GM12873 (cell line): ENCODE data around the gene SH3PXD2A.

ENCODE experiments used
- CTCF ChIP-seq: IDR thresholded peaks from 2 replicates; pipeline ENCODE4 v1.5.1; 2012; ENCODE audit warnings: low read depth, mild to moderate bottlenecking, moderate library complexity, low read length, control low read depth; ENCODE audit not compliant: insufficient read depth; ENCODE audit errors: missing control alignments

SH3PXD2A gene

GRCh38 chr10:103726637-103727036 is 128.7 kb downstream of the SH3PXD2A start:
- no peak for TF ChIP-seq CTCF

GRCh38 chr10:103725242-103725641 is 130.1 kb downstream of the SH3PXD2A start:
- no peak for TF ChIP-seq CTCF

- no peak for TF ChIP-seq CTCF
Measured at GRCh38 chr10:103724771-103725170, 130.6 kb downstream of the SH3PXD2A start.

- no peak for TF ChIP-seq CTCF
Measured at GRCh38 chr10:103724074-103724473, 131.3 kb downstream of the SH3PXD2A start.

GRCh38 chr10:103723557-103723956 is 131.8 kb downstream of the SH3PXD2A start:
- TF ChIP-seq CTCF = no peak

GRCh38 chr10:103722632-103723031 is 132.7 kb downstream of the SH3PXD2A start:
- no peak for TF ChIP-seq CTCF

- no peak for TF ChIP-seq CTCF
Measured at GRCh38 chr10:103720964-103721335, 134.4 kb downstream of the SH3PXD2A start.
